NCI-H2196 treated with DMSO at 0.1 percent for 48 hours (cell line): ENCODE measurements around the gene CCDC192.

Experiments
- DNase-seq: peaks from one replicate; lab custom pipeline; 2025; ENCODE audit not compliant: unreplicated experiment; lab: John Stamatoyannopoulos, UW

CCDC192 gene

DNA sequence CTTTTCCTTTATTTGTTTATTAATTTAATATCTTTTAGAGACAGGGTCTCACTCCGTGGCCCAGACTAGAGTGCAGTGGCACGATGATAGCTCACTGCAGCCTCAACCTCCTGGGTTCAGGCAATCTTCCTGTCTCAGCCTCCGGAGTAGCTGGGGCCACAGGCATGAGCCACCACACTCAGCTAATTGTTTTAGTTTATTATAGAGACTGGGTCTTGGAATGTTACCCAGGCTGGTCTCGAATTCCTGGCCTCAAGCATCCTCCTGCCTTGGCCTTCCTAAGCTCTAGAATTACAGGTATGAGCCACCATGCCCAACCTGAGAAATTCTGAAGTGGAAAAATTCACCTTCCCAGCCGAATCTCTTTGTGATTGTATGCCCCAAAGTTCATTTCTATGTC is 240.9 kb downstream of the CCDC192 start:
- DNase-seq = no peak

DNA sequence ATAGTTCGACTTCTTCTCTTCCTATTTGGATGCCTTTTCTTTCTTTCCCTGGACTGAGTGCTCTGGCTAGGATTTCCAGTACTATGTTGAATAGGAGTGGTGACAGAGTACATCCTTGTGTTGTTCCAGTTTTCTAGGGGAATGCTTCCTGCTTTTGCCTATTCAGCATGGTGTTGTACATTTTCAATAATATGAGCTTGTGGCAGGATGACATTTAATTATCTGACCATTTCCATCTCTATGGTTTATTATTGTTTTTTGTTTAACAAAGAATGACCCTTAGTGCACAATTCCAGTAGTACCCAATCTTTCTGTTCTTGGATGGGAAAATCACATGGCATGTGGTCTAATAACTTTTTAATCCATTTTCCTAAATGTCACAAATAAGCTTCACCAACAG is 244.8 kb downstream of the CCDC192 start:
- no peak for DNase-seq

DNA sequence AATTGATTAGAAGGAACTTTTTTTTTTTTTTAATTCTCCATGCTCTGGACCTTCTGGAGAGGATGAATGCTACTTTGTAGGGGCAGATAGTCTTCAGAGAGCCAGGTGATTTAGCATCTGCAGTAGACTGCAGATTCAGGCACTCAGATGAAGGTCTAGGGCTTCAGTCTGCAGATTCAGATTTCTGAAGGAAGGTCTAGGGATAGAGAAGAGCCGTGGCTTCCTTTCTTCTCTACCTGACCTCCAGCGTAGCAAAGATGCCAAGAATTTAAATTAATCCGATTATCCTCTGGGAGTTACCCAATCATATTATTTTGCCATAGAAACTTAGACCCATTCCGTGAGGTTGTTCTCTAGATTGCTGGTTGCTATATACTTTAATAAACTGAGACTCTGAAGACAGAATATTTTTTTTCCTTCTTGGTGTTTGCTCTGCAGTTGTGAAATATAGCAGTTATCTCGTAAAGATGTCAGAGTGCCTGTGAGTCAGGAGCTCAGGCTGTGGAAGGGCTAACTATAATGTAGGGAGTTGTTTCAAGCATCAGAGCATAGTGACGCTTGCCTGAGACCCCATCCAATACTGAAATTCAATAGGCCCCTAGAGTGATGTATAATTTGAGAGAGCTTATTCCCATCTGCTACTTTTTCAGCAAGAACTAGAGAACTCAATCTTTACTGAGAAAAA is 247.7 kb downstream of the CCDC192 start:
- no peak for DNase-seq

DNA sequence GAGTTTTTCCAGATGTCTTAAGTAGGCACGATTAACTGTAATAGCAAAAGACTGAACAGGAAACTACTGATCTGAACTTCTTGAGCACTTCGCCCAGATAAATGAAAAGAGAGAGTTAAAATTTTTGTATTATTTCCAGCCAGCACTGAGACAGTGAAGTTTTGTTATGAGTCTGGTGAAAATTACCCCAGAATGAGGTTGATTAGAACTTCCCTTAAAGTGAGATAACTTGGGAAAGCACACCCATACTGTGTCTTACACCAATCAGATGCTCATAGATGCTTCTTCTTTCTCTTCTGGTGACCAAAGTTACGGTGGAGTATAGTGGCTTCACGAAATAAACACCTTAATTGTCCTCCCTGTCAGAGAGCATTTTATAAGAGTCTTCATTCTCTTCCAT is 248.6 kb downstream of the CCDC192 start:
- DNase-seq = no peak

DNA sequence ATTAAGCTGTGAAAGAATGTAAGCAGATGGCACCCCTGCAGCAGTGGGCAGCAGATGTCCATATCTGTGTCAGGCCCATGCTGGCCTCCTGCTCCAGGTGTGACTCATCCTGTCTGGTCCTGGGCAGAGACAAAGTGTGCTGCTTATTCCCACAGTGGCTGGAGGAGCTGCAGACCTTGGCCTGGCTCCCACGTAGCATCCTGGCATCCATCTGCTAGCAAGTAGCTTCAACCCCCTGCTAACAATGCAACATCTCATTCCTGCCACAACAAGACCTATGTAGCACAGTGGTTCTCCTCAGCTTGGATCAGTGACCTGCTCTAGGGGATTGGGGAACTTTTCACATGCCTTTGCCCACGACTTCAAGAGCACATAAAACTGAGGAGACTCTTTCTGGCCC is 254.0 kb downstream of the CCDC192 start:
- DNase-seq = peak; percentile 15

DNA sequence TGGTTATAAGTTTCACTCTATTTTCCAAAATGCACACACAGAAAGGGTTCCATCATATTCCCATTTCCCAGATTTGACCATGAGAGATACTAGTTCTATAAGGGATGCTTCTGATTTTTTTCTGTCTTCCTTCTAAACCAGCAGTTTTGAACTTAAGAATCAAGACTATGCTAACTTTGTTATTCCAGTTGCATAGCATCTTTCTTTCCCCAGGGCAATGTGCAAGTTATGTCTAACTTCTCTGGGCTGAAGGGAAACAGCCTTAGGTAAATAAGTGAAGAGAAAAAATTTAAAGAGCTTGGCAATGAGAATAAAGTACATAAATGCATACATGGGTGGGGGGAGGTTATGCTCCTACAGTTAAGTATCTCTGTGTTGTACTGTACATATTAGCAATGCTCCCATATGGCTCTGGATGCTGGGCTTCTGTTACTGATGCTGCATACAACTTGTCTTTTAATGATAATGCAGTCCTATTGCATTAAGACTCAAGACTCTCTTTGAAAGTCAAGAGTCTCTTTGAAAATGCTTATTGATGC is 254.6 kb downstream of the CCDC192 start:
- DNase-seq = no peak

DNA sequence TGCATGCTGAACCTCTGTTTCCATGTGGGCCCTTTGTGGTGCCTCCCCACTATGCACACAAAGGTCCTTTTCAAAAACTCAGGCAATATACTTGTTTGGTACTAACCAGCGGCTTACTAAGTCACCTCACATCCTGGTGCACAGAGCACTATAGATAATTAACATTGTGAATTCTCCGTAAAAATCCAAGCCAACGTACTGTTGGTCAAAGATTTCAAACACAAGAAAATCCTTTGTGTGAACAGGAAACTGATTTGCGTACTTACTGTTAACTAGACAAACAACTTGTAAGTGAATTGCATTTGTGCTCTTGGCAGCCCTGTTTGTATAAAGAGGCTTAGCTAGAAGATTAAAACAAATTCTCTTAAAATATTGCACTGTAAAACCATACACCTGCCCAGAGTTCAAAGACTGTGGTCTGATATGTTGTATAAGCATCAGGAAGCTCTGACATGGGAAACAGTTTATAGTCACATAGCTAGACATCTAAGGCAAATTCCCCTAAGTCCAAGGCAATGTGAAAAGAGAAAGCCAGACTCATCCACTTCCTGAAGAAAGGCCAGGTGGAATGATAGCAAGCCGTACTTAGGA is 255.3 kb downstream of the CCDC192 start:
- peak; percentile 26 for DNase-seq

DNA sequence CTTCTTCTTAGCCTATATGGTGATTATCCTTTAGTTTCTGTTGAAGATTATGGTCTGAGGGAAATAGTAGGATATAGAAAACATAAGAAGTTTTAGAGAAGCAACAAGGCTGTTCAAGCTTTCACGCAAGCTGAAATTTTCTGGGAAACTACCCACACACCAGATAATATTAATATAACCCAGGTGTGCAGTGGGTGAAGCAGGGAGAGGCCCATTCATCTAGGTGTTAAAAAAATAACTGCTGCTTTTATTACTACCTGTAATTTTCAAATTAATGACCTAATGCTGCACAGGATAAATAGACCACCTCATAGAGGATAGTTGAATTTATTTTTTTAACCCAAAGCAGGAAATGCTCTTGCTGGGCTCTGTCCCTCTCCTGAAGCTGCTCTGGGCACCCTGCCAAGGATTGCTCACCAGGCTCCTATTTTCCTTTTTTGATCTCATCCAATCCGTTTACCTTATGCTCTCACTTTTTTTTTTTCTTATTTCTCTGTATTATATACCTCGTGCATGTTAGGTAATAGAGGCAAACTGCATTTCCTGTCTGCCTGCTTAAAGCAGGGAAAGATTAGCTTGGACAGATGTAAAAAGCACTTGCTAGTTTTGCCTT is 256.1 kb downstream of the CCDC192 start:
- DNase-seq = peak; percentile 68

DNA sequence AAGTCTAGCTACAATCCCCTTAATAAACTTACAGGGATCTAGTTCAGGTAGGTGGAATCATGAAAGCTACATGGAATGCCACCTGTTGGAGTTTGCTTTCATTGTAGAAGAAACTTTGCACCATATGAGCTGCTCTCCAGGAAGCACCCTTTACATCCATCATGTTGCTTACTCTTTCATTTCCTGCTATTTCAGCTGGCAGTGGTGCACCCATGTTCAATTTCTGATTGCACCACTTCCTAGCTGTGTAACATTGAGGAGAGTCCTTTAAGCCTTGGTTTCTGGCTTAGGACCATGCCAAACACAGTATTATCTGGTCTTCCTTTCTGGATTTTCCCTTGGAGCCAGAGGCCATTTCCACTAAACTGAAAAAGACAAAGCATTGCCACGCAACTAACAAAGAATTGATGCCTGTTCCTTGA is 257.1 kb downstream of the CCDC192 start:
- no peak for DNase-seq

DNA sequence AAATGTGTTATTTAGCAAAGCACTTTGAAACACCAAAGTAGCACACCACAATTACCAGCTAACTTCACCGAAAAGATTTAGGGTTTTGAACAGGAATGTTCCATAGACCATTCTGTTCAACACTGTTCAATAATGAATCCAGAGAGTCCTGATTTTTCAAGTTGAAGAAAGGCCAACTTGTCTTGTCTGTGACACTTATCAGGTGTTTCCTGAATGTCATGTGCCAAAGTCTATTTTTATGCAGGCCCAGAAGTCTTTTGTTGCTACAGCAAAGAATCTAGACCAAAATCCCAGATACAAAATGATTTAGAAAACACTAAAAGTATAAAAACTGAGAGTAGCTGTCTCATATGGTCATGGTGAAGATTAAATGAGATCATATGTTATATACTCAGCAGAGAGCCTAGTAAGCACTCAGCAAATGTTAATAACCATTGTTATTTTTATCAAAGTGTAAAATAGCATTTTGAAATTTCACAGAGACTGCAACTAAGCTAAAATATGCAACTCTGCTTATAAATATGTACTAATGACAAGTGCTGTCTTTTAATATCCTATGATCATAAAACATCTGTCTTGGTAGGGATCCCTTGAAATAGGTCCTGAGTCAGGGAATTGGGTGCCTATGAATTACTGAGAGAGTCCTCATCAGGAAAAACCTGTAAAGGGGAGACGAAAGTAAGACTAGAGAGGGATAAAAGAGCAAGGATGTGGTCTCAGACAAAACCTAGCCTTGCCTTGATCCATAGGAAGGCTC is 258.0 kb downstream of the CCDC192 start:
- DNase-seq = no peak

DNA sequence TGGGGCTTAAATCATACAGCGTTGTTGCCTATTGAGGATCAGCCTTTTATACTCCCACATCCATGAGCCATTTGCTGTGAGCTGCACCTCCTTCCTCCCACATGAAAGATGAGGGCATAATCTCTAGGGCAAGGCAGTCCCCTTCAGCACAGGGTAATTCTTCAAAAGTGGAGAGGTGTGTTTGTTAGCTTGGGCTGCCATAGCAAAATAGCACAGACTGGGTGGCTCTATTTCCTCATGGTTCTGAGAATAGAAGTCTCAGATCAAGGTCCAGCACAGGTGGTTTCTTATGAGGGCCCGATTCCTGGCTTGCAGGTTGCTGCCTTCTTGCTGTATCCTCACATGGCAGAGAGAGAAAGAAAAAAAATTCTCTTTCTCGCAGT is 258.6 kb downstream of the CCDC192 start:
- no peak for DNase-seq

DNA sequence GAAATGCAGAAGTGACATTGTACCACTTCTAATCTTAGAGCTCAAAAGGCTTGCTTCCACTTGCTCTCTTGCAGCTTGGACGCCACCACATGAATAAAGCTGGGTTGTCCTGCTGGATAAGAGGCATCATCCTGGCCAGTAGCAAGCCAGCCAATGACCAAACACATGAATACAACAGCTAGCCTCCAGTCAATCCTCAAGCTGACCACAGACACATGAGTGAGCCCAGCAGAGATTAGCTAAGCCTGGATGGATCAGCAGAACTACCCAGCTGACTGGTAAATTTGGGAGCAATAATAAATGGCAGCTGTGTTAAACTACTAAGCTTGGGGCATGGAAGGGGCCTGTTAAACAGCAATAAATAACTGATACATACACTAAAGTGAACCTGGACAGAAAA is 259.3 kb downstream of the CCDC192 start:
- DNase-seq = no peak

DNA sequence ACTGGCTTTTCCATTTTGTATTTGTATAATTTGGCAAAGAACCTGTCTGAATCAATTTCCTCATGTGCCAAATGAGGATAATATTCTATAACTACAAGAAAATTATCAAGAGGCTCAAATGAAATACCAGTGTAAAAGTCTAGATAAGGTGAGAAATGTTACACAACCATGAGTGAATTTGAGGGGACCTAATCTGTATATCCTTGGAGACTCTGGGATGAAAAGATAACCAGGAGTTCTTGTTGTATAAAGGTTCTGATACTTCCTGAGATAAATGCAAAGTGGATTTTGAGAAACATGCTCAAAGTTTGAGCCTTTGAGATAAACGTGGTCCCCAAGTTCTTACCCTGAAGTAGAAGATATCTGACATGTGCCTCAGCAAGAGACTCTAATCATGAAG is 260.0 kb downstream of the CCDC192 start:
- no peak for DNase-seq

DNA sequence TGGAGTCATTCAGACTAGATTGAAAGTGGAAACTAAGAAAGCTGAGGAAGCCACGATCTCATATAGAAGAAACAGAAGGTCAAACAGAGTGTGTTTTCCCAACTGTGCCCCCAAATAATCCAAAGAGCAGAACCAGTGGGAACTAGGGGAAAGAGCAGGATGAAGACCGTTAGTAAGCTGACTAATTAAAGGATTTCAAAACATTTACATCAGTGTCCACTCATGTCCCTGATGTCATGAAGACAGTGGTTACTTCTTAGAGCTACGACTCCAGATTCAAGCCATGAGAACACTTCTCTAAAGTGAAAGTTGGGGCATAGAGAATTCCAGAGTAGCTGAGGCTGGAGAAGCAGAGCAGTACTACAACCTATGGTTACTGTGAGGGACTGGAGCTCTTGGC is 260.7 kb downstream of the CCDC192 start:
- DNase-seq = no peak

DNA sequence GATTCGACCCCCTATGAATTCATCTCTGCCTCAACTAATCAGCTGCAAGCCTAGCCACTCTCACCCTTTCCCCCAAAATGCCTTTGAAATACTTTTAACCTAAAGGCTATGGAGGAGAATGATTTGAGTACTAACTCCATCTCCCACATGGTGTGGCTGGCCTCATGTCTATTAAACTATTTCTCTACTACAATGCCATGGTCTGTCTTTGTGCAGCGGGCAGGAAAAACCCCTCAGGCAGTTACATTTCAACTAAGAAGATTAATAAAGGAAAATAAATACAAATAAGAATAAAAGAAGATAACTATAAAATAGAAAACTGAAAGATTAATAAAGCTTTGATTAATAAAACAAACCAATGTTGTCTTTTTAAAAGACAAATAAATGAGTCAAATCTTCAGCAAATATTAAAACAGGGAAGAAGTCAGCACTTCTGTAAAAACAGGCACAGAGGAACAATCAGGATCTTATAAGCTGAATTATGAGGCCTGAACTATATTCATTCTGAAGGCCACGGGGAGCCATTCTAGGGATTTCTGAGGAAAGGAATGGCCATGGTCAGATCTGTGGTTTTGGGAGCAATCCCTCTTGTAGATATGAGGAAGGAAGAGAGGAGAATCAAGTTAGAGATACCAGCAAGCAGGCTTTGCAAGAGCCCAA is 264.3 kb downstream of the CCDC192 start:
- DNase-seq = no peak

DNA sequence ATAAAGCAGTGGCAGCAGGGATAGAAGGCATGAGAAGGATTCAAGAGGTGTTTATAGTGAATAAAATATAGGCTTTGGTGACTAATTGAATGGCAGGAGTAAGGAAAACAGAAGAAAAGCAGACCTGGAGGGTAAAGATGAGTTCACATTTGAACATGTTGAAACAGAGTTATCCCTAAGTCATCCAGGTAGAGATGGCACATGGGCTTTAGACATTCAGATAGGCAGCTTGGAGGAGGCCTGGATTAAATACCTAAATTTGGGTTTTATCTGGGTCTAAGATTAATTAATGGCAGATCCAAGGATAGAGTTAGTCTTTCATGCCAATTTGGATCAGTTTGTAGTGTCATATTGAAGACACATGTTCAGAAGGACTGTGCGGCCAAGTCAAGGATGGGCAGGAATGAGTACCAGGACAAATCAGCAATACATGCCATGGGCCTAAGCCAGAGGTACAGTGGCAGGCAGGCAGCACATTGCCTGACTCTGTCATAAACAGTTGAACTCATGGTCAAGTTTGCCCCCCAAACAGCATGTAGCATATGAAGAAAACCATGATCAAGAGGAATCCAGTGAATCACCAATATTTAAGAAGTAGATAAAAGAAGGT is 264.9 kb downstream of the CCDC192 start:
- no peak for DNase-seq

DNA sequence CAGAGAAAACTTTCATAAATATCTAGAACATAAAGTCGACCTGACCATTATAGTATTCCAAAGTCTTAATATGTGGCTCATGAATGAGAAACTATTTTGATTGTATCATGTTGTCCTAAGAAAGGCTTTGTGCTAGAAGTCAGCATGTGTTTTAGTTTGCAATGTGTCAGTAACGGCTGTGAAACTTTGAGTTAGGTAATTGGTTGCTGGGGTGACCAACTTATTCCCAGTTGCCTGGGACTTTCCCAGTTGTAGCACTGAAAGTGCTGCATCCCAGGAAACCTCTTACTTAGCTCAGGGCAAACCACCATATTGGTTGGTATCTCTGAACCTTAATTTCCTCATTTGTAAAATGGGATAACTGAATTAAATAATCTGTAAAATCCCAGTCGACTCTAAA is 265.8 kb downstream of the CCDC192 start:
- DNase-seq = no peak

DNA sequence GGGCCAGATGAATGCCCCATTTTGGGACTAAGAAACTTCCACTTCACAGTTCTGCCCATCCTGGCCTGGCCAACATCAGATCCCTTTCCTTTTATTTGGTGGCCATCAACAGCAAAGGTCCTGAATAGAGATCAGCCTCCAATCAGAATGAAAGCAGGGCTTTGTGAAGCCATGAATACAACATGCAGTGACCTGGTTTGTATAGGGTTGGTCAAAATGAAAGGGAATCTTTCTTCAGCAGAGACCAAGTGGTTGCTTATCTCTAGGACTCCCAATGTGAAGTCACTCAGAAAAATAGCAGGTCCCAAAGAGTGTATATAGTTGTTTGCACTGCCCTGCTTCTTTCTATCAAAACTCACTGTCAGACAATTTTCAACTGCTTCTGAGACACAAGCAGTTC is 266.5 kb downstream of the CCDC192 start:
- DNase-seq = no peak

DNA sequence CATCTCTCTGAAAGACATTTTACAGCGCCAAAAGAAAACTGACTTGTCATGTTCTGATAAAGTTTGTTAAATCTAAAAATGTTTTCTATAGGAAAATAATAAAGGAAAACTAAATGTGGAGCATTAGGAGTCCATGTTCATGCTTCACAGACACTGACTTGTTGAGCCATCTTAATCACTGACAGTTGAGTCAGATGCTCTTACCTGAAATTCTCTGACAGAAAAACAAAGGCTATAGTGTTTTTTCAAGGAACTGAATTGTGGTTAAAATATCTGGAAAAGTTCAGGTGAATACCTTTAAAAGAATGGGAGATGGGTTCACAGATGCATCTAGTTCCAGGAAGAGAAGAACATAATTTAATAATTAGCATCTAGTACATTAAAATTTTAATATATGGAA is 266.9 kb downstream of the CCDC192 start:
- no peak for DNase-seq

DNA sequence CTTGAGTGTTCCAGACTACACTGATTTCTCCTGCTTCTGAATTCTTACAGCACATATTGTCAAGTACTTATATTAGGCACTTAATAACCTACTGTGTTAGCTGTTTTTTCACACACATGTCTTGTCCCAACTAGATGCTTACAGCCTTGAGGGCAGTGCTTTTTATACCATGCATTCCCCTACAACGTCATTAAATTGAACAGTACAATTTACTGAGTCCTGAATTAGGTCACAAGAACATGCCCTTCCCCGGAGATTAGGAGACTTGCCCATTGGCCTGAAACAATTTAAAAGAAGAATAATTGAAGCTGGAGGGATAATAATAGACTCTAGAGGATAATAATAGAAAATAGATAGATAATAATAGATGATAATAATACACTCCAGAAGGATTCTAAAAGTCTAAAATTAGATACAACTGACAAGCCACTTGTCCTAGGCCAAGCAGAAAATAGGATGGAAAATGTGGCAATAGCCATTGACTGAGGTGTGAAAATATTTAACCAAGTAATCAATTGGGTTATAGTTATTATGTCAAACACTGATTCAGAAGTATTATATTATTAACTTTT is 267.7 kb downstream of the CCDC192 start:
- DNase-seq = no peak
